SIG-M5 (cell line): ENCODE data around the gene SLIT1.

Experiments
- DNase-seq: peaks from one replicate; lab custom pipeline; 2025; lab: John Stamatoyannopoulos, UW

The SLIT1 gene

GRCh38 chr10:97080051-97080776 is 105.5 kb downstream of the SLIT1 start:
- DNase-seq, result no peak

DNA sequence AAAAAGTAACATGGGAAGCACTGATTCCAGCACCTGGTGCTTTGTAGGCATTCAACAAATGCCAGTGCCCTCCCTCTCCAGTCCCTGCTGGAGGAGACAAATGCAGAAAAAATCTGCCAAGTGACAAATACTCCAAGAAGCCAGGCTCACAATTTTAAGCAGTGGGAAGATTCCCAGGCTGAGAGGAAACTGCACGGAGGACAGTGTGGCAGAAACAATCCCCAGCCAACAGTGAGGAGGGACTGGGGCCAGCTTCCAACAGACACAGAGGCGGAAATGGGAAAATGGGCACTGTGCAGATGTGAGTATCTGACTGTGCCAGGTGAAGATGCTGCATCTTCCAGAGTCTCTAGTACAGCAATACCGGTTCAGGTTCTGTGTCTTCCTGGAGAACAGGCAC is 106.3 kb downstream of the SLIT1 start:
- DNase-seq, result no peak

GRCh38 chr10:97078938-97079445 is 106.8 kb downstream of the SLIT1 start:
- no peak for DNase-seq

GRCh38 chr10:97078261-97078937 is 107.4 kb downstream of the SLIT1 start:
- no peak for DNase-seq

DNA sequence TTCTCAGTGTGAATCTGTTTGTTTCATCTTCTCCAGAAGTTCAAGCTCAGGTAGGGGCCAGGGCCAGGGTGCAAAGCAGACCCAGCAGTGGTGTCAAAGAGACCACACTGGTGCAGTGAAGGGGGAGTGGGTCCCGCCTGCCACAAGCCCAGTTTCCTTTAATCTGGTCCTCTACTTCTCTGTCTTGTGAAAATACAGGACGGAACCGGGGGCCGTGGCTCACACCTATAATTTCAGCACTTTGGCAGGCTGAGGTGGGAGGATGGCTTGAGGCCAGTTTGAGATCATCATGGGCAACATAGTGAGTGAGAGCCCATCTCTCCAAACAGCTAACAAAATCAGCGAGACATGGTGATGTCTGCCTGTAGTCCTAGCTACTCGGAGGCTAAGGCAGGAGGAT is 109.0 kb downstream of the SLIT1 start:
- no peak for DNase-seq

- DNase-seq, result no peak
These were observed 109.7 kb downstream of the SLIT1 start for GRCh38 chr10:97075961-97076525.

GRCh38 chr10:97075421-97075820 is 110.3 kb downstream of the SLIT1 start:
- no peak for DNase-seq

DNA sequence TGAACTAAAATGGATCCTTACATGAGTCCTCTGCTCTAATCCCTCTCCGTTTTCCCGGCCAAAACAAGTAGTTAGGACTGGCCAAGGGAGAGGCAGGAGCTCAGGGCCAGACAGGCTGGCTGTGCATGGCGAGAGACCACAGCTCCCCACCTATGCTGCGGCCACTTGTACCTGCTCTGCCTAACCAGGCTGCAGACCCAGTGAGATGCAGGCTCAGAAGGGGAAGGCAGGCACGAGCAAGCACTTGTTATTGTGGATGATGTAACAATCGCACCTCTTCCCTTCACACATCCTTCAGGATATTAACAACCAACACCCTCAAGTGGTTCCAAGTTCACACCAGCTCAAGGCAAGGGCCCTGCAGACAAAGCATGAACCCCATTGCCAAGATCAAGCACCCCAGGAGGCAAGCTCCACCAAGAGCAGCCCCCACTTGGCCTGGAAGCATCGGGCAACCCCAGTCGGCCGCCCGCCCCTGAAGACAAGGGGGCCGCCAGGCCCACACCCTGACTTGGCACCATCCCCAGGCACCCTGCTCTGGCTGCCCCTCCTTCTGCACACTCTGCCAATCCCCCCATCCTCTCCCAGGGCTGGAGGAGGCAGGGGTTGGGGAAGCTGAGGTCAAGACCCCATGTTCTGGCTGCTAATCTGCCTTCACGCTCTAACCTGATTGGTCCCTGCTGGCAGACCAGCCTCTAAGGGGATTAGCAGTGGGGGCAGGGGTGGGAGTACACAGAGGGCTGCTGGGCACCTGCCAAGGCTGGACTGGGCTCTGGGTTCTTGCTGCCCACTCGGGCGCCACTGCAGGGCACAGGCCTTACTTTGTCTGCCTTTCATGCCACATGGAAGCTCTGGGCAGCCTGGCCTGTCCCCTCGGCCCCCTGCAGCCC is 111.3 kb downstream of the SLIT1 start:
- DNase-seq, result no peak

DNA sequence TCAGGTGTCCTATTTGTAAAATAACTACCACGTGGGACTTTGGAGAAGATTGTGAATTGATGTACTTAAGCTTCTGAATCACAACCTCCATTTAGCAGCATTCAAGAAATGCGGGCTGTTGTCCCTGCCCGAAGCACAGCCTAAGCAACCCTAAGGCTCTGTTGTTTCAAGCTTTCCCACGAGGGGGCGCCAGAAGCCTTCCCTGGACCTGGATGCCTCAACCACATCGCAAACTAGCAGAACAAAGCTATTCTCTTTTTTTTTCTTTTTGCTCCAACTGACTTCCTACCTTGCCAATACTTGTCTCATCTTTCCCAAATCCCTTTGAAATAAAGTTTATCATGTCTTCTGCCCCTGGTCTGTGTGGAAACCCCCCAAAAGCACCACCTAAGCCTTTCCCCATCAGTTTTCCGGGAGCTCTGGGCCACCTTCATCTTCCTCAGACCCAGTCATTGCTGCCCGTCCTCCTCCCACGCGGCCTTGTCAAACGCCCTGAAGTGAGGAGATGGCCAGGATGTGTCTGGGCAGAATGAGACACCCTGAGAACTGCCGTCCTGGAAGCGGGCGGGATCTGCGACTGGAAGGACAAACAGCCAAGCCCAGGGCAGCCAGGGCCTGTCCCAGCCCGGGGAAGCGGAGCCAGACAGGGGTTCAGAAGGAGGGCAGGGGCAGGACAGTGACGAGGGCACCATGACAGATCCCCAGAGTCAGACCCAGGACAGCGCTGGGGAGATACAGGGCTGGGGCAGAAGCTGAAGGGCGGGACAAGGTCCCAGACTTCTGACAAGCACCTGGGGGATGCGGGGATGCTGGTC is 112.7 kb downstream of the SLIT1 start:
- no peak for DNase-seq

DNA sequence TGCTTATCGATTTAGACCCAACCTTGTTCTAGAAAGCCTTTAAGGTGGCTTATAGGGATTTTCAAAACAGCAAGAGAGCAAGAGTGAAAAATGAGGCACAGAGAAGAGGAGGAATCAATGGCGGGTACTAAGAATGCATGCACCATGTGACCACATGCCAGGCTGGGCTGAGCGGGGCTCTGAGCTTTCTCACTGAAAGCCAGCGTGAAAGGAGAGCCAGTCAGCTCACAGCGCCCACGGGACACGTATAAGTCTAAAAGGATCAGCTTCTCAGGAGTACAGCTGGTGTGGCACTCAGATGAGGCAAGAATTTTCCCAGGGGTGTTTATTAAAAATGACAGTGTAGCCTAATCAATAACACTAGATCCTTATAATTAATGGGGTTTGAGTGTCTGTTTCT is 114.3 kb downstream of the SLIT1 start:
- no peak for DNase-seq

- peak; percentile 82 for DNase-seq
These were observed 116.0 kb downstream of the SLIT1 start for GRCh38 chr10:97069576-97070362.

GRCh38 chr10:97069026-97069425 is 116.7 kb downstream of the SLIT1 start:
- DNase-seq, result no peak

DNA sequence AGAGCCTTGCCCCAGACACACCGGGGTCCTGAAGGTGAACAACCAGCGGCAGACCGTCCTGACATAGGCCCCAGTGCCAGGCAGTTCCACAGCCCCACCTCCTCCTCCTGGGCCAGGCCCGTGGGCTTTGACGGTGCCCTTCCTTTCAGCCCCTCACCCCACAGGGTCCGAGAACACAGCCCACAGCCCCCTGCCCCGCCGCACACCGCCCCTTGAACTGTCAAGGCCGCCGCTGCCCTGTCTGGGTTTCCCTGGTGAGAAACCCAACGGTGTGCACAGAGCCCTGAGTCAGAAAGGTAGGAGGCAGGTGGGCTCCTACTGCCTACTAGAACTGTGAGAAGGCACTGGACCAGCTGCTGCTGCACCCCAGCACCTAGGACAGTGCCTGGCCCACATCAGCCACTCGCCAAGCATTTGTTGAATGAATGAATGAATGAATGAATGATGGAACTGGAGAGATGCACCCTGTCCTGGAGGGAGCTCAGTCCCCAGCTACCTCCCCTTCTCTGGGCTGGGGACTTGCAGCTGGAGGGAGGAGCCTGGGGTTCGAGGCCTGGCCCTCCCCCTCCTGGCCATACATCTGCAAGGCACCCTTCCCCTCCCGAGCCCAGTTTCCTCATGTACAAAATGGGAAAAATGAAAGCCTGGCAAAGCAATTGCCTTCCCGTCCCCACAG is 117.9 kb downstream of the SLIT1 start:
- DNase-seq, result no peak

DNA sequence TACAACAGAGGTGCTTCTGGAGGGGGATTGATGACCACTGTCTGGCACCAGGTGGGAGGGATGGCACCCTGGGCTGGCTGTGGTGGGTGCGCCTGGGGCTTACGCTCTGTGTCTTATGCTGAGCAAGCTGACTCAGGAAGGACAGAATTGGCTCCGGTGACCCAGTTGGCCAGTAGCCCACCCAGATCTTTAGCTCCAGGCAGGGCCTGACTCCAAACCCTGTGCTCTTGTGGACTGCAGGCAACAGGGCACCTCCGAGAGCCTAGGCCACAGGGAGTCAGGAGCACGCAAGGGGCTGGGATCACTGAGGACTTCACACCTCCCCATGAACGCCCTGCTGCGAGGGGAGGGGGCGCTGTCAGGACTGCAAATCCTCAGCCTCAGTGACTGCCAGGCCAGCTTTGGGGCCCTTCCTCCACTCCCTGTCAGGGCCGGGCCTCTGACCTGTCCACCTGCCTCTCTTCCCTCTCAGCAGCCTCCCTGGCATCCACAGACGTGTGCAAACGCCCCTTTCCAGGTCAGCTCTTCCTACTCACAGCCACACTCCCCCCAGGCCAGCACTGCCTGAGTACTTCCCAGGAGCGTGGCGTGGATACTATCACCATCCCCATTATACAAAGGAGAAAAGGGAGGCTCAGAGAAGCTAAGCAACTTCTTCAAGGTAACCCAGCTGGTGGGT is 118.7 kb downstream of the SLIT1 start:
- no peak for DNase-seq

- DNase-seq, result no peak
These were observed 119.8 kb downstream of the SLIT1 start for GRCh38 chr10:97065686-97066660.

GRCh38 chr10:97065128-97065527 is 120.6 kb downstream of the SLIT1 start:
- no peak for DNase-seq

DNA sequence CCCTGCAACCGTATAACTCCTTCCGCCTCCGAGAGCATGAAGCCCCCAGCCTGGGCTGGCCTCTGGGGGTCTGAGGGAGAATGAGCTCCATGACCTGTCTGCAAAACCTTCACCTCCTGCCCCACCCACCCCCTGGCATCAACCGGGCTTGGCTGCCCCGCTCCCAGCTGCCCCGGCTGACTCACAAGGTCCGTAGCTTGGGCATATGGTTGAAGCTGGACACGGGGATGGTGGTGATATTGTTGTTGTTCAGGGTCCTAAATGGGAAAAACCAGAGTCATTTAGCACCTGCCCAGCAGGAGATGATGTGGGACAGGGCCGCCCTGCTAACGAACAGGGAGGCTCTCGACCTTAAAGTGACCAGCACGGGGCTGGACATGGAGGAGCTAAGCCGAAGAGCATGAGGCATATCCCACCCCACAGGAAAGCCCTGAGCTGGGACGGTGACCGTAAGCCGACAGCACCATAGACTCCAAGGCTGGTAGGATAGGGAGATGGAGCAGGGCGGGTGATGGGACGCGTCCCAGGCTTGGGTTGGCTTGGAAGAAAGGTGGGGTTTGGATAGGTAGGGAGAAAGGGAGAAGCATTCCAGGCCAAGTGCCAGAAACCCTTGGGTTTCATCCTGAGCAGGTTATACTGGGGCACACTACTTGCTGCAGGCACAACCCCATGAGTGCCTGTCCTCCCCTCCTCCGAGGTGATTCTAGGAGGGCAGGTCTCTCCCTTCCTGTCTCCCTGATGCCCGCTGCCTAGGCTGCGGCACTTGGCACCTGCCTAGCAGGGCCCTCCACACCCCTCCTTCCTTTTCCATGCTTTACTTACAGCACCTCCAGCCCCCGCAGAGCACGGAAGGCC is 121.5 kb downstream of the SLIT1 start:
- no peak for DNase-seq
